ENCODE results near the gene LENEP. TPM values are rescaled to one million over a fixed set of nuclear protein-coding genes. Genes with fewer than 3 reads are reported as not detected.
A peak's percentile ranks its signal among the peaks of the same experiment; 100 is the strongest.

Gene LENEP
- polyA plus RNA-seq, 4 donors: 0.27 to 1.4 (median 0.60) TPM

DNA sequence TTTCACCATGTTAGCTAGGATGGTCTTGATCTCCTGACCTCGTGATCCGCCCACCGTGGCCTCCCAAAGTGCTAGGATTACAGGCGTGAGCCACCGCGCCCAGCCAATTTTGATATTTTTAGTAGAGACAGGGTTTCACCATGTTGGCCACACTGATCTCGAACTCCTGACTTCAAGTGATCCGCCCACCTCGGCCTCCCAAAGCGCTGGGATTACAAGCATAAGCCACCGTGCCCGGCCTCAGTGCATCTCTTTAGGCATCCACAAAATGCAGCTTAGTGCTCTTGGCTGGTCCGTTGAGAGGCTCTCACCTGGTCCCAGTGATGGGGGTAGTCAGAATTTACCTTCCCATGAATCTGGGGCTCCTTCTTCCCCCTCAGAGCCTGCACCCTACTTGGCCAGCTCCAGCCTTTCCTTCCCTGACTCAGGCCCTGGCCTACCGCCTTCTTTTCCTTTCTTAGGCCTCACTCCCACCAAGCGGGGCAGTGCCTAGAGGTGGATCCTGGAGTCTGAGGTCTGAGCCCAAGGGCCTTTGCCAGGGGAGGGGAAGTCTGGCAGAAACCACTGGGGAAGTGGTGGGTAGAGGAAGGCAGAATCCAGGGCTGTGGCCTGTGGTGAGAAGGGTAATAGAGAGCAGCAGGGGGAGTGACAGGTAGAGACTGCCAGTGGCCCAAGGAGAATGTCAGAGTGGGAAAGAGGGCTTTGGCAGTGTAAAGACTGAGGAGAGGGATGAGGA is 3.7 kb downstream of the LENEP start:
- no peak for DNase-seq (ENCODE audit: low read depth in 4 of 4, low spot score in 2 of 4)

DNA sequence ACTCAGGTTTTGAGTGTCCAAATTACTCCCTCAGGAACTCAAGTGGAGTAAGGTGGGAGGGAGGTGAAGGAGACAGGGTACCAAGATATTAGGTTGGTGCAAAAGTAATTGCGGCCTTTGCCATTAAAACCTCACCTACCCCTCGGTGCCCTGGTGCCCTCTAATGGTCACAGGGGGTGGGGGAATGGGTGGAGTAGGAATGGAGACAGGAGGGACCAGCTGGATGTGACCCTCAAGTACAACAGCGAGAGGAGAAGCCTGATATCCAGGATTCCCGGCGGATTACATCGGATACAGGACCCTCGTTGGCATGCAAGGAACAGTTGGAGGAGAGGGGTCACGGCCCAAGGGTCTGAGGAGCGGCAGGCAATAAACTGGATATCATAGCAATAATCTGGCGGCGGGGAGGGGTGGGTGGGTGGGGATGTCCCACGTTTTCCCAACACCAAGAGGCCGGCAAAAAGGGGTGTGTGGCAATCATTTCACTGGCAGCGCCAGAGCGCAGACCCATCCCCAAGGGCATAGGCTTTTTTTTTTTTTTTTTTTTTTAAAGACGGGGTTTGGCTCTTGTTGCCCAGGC is 4.9 kb downstream of the LENEP start:
- no peak for DNase-seq (ENCODE audit: low read depth in 4 of 4, low spot score in 2 of 4)

DNA sequence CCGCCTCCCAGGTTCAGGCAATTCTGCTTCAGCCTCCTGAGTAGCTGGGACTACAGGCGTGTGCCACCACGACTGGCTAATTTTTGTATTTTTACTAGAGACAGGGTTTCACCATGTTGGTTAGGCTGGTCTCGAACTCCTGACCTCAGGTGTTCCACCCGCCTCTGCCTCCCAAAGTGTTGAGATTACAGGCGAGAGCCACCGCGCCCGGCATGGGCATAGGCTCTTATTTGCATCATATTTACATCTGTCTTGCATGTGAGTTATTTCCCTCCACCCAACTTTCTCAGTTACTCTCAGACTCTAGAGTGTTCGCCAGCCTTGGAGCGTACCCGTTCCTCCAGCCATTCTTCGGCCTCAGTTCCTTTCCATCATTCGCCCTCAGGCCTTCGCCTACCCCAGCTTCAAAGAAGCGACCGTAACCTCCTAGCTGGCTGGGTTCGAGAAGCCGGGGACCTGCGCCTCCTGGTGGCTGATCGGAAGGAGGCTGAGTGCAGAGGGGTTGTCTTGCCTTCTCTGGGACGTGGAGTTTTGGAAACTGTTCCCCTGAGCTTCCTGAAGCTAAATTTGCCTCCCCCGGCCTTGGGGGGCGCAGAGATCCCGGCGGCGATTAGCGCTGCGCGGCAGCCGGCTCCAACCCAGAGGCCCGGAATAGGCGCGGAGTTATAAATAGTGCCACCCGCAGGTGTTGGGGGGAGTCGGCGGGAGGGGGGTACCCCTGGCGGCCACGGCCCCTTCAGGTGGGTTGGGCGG is 5.6 kb downstream of the LENEP start:
- peak in 3 of 4 donors; percentile 41 to 62 (median 57) for DNase-seq (ENCODE audit: low read depth in 4 of 4, low spot score in 2 of 4)

DNA sequence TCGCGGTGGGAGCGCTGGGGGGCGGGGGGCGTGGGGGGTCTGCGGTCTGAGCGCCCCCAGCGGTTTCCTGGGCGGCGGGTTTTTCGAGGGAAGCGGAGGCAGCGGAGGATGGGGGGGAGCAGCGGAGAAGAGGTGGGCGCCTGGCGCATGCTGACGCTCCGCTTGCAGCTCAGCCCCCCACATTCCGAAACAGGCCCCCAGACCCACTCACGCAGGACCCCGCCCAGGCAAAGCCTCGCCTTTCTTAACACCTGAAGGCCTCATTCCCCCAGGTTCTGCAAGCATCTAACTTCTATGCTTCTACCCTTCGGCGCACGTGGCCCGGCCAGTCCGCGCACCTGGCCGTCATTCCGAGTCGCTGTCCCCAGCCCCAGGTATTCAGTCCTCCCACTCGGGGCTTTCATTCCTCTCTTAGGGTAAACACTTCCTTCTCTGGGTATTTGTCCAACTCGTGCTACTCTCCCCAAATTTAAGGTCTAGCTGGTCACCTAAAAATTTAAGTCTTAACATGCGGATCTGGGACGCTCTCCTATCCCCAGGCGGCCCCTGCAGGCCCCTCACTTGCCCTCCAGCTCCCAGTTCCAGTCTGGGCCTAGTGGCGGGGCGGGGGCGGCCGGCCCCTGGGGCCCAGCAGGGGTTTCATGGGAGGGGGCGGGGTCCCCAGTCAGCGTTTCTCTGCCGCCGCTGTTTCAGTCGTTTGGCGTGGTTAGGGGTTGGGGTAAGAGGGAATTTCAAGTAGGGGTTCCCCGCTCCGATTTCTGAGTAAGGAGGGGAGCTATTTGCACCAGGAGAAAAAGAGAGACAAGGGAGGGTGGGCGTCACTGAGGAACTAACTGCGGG is 6.4 kb downstream of the LENEP start:
- peak in 2 of 4 donors; percentile 32 to 37 for DNase-seq (ENCODE audit: low read depth in 4 of 4, low spot score in 2 of 4)

DNA sequence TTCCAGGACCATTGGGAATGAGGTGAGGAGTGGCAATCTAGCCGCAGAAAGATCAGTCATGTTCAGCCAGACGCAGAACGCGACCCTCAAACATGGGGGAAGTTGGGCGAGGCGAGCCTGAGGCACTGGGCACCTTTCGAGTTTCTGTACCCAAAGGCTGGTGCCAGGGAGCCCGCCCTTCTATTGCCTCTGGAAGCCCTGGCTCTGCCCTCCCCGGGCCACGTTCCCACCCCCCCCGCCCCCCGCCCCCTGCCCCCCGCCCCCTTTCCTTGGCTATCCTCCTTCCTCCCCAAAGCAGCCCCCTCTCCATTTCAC is 7.0 kb downstream of the LENEP start:
- DNase-seq (ENCODE audit: low read depth in 4 of 4, low spot score in 2 of 4): peak in 1 of 4 donors; percentile 21

DNA sequence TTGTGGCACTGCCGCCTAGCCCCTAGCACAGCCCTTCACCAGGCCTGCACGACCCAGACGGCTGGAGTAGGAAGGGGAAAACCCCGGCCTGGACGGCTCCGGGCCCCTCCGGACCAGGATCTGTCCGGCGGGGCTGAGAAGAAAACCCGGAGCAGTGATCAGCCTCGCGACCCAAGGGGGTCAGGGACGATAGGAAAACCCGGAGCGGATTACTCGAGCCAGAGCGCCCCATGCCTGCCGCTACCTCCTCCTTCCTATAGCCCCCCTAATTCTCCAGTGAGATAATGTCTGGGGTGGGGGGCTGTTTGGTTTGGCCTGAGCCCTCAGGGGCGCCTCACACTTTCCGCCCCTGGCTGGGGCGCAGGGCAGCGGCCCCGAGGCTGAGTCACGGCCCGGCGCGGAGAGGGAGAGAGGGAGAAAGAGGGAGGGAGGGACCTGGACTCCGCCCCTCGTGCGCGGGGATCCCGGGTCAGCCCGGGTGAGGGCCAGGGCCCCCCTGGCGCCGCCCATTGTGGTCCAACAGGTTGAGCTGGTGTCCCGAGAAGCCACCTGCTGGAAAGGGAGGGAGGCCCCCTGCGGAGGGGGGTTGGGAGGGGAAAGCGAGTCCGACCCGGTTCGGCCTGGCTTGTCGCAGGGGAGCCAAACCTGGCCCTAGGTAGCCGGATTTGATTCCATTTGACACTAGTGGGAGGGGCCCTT is 7.5 kb downstream of the LENEP start:
- DNase-seq (ENCODE audit: low read depth in 4 of 4, low spot score in 2 of 4): peak; percentile 79 to 95 (median 93)

DNA sequence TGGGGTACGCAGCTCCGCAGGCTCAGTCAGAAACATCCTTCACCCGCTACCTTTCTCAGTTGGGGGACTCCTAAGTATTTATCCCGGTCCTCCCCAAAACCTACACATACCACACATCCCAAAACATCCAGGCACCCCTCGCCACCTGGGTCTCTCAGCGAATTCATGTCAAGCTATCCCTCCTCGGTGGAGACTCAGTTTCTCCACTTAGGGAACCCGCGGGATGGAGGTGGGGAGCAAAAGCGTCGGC is 8.0 kb downstream of the LENEP start:
- peak in 1 of 4 donors; percentile 63 for DNase-seq (ENCODE audit: low read depth in 4 of 4, low spot score in 2 of 4)

DNA sequence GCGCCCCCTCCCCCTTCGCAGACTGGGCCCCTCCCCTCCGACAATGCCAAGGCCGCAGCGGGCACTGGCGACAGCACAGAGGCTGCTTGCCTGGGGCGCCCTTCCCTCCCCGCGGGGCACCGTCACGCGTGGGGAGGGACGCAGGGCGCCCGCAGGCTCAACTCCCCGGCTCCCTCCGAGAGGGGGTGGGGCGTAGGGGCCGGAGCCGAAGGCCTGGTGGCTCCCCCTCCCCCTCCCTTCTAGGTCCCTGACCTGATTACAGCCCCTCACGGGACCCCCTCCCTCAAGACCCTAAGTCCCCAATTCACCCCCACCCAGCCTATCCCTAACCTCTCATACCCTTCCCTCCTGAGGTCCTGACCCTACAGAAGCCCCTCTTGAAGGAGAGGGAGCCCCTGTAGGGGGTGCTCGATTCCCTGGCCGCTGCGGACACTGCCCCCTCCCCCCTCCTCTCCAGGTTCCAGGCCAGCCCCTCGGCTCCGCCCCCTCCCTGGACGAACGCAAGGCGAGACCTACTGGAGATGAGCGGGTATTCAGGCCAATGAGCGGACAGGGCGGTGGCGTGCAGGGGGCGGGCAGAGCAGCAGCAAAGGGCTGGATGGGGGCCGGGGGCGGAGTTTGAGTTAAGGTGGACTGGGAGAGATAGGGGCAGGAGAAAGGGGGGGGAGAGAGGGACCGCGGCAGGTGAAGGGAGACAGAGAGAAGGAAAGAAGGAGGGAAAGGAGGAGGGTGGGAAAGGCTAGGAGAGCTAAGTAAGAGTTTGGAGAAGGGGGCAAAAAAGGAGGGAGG is 8.5 kb downstream of the LENEP start:
- peak; percentile 94 to 98 (median 98) for DNase-seq (ENCODE audit: low read depth in 4 of 4, low spot score in 2 of 4)

DNA sequence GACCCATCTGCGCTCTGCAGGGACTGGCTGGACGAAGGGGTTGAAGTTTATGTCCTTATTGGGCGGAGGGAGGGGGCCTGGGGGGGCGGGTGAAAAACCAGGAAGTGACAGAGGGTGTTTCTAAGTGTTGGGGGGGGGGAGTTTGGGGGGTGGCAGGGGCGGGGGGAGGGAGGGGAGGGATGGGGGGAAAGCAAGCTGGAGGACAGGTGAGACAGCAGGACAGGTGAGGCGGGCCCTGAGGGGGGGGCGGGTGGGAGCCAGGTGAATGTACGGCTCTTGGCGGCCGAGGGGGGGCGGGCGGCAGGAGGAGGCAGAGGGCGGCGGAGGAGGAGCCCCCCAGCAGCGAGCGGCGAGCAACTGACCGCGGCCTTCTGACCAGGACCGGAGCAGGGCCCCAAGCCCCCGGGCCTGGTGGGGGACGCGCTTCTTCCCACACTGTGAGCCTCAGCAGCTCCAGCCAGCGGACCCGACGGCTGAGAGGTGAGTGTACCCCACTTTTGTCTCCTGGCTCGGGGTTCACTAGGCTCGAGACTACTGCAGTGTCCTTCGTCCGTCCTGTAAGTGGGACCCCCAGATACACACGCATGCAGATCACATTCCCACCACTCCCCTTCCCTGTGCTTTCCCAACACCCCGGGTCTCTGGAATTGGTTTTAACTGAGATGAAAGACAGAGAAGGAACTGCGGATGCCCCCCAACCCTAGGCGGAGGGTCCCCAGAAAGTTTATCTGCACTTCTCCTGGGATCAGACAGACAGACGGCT is 9.3 kb downstream of the LENEP start, which contains the start of gene ZBTB7B:
TSS of gene ZBTB7B (plus strand) at position 339 of the 763 bp plus-strand sequence. CDS start 11,859 bp downstream, outside the sequence.
- DNase-seq (ENCODE audit: low read depth in 4 of 4, low spot score in 2 of 4): peak in 1 of 4 donors; percentile 23

DNA sequence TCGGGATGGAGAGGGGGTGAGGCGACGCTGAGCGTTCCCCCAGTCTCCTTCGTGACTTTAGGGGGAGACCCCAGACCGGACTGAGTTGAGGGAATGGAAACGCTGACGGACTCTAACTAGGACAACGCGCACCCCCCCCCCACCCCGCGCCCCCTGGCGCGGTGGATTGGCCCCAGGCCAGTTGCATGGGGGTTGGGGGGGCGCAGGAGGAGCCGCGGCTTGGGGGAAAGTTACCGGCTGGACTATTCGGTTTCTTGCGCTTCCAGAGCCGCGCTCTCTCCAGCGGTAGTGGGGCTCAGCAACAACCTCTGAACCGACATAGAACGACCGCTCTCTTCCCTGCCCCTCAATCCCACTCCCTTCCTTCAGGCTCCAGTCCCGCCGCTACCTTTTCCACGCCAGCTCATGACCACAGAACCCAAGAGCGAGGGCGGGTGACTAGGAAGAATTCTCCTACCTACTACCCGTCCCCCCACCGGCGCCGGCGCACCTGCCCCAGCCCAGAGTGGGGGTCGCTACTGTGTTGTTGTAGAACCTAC is 9.9 kb downstream of the LENEP start:
- DNase-seq (ENCODE audit: low read depth in 4 of 4, low spot score in 2 of 4): no peak

DNA sequence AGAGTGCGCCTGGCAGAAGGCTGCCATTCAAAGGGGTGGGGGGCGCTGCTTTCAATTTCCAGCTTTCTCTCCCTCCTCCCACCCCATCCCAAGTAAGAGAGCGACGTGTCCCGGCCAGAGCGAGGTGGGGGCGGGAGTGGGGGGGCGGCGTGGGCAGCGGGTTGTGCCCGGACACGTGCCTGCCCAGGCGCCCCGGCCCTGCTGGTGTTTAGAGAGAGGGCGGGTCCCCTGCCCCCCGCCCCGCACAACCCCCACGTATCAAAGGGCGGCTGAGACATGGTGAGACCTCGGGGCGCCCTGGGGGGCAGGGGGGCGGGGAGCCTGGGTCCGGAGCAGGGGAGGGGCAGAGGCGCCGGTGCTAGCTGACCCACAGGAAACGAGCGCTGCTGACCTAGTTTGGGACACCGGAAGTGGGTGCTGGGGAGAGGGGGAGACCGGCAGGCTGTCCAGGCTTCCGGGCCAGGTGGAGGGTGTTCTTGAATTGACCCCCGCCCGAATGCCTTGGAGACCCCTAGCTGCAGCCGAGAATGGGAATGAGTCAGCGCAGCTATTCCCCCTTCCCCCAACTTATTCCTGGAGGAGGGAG is 10.5 kb downstream of the LENEP start:
- no peak for DNase-seq (ENCODE audit: low read depth in 4 of 4, low spot score in 2 of 4)

DNA sequence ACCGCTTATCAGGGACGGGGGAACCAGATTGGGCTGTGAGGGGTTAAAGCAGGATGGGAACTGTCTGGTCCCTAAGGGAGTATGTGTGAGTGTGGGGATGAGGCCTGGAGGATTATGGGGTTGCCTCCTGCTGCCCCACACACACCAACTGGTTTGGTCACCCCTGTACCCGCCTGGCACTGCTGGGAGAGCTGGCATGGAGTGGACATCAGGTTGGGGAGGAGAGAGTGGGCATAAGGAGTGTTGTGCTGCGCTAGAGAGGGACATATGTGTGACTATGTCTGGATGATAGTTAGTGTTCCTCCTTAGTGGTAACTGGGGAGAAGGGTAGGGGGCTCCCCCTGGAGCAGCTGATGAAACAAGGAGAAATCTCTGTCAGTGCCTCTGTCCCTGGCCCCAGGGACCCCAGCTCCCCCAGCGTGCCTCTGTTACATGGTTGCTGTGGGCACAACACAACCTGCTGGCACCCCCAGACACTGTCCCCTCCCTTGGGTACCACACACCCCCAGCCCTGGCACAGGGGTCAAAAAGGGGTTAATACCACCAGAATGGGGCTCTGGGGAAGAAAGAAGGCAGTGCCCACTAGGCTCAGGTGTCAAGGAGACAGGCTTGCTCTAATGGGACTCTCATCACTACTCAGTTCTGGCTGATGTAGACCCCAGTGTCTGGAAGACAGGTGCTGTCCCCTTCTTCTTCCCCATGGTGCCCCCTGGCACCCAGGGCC is 11.1 kb downstream of the LENEP start:
- no peak for DNase-seq (ENCODE audit: low read depth in 4 of 4, low spot score in 2 of 4)

DNA sequence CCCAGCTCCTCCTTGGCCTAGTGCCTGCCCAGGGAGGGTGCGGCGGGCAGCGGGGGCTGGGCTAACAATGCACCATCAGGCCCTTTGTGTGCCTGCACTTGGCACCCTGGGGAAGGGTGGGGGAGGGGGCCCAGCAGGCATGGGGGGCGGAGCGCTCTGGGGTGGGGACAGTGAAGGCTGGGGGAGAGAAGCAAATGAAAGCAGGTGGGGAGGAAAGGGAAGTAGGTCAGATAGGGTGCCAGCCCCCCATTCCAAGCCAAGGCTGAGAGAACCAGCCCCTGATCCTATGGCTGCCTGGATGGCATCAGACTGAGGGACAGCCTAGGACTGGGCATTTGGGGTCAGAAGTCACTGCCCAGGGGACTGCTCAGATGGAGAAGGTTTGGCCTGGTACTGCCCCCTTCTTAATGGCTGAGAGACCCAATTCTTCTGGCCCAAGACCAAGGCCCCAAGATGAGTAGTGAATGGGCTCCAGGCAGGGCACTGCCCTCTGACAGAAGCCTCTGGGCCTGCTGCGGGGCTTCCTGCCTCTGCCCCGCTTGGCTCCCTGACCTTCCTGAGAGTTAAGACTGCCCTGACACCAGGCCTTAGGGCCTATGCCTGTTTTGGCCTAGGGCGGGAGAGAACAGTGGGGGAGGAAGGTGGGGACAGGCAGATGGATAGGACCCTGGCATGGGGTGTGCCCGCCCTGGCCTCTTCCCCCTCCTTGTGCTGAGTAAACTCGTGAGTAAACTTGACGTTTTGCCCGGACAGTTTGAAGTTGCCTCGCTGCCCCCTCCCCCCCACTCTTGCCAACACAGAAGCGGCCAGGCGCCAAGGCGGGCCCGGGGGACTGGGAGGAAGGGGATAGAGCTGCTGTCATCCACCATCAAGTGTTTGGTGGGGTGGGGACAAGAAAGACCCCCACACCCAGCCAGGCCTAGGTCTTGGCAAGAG is 12.0 kb downstream of the LENEP start:
- DNase-seq (ENCODE audit: low read depth in 4 of 4, low spot score in 2 of 4): no peak

DNA sequence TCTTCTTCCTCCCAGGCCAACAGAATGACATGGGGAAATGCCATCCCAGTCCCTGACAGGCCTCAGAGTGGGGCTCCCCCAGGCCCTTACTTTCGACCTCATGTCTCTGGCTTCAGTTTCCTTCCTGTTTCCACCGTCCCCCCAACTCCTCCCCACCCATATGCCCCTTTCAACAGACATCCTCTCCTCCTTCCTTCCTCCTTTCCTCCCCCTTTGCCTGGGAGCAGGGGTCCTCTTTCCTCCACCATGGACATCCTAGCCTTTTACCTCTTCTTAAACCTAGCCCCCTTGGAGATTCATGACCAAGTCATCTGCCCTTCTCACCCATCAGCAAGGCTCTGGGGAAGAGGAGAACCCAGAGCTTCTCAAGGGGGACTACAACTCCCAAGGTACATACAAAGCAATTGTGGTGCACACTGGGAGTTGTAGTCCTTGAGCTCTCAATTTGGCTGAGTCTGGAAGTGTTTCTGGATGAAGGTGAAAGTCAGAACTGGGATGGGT is 13.3 kb downstream of the LENEP start:
- DNase-seq (ENCODE audit: low read depth in 4 of 4, low spot score in 2 of 4): no peak

DNA sequence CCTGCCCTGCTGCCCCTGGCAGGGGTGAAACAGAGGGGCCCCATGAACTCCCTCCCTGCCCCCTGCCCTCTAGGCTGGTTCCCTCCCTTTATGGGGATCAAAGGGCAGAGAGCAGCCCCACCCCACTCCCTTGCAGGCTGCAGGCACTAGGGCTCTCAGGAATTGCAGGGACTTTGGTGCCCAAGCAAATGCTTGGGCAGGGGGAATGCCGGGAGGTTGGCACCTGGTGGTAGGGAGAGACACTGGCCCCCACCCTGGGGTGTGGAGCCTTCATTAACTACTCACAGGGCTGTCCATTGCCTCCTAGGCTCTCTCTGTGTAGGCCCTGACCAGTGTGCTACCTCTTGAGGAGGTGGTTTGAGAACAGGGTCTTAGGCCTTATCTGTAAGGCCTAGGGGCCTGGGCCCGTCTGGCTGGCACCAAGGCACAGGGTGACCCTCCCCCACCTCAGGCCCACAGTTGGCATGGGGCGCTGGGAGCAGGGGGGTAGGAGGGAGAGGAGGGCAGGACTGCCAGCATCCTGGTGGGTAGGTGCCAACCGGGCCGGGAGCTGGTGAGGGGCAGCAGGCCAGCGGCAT is 14.0 kb downstream of the LENEP start:
- no peak for DNase-seq (ENCODE audit: low read depth in 4 of 4, low spot score in 2 of 4)

All from left renal cortex interstitium (tissue), 4 donors.